ENCODE measurements around the gene KY.

The KY gene

DNA sequence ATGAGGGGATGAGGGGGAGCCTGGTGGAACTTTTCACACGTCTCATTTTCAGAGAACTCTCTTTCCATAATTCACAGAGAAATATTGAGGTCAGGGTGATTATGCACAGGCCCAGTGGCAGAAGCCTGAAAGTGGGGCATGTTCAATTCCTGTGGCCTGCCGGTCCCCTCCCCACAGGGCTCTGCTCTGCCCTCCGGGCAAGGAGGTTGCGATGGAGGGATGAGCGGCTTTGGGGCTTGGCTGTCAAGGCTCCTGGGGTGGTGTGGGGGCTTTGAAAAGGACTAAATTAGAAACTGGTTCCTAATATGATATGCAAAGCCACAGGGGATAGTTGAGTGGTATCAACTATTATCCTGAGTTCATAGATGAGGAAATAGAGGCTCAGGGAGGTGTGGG is 9.2 kb upstream of the KY start:
- Mint-ChIP-seq H3K9me3 (no peaks in the 10 kb centered on the region), H3K4me3 (no peak overlapping the region), H3K27ac (no peak overlapping the region), H3K4me1 (ENCODE audit: low read depth) (no peaks in the 10 kb centered on the region), H3K27me3 (ENCODE audit: low read depth) (no peaks in the 10 kb centered on the region), H3K36me3 (ENCODE audit: low read depth) (no peaks in the 10 kb centered on the region)
- DNase-seq (ENCODE audit: low spot score), result no peak

DNA sequence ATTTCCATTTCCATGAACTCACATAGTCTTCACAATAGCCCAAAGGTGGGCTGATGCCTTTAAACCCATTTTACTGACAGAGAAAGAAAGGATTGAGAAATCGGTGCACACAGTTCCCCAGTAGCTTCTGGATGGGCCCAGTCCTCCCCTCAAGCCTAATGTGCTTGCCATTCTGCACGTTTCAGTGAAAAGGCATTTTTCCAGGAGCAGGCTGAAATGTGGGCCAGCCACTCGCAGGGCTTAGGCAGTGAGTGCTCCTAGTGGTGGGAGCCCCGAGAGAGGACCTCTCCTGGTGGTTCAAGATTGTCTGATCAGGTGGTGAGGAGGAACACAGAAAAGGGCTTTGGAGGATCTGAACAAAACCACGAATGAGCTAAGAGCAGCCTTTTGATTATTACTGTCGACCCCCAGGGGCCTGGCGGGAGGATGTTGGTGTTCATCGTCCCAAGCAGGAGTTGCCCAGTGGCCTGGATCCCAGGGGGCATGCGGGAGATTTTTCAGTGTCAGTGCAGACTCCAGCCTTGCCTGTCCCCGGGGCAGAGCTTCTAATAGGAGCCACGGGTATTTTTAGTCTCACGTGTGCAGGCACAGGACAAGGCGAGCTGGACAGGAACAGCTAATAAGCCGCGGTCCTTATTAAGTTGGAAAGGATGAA is 8.7 kb upstream of the KY start:
- no peak overlapping the region for H3K27ac Mint-ChIP-seq
- no peak for DNase-seq (ENCODE audit: low spot score)
- no peaks in the 10 kb centered on the region for H3K4me1 Mint-ChIP-seq (ENCODE audit: low read depth)
- no peaks in the 10 kb centered on the region for H3K36me3 Mint-ChIP-seq (ENCODE audit: low read depth)
- no peaks in the 10 kb centered on the region for H3K27me3 Mint-ChIP-seq (ENCODE audit: low read depth)
- no peaks in the 10 kb centered on the region for H3K9me3 Mint-ChIP-seq
- H3K4me3 Mint-ChIP-seq, result no peak overlapping the region

DNA sequence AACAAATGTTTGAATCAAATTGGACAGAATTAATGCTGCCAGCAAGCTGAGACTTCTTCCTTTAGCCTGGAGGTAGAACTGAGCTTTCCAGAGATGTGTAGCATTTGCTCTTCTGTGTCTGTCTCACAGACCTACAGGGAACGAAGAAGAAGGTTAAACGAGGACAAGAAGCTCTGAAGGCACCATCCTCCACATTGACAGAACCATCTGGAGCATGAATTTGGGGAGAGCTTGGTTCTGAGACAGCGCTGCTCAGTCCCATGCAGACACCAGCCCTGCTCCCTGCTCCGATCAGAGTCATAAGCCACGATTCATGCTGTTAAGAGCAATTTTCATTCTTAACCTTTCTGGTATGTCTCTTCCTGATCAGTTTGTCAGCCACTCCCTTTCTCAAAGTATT is 7.7 kb upstream of the KY start:
- Mint-ChIP-seq H3K9me3 (no peaks in the 10 kb centered on the region), H3K27ac (no peak overlapping the region), H3K4me1 (ENCODE audit: low read depth) (no peaks in the 10 kb centered on the region), H3K4me3 (no peak overlapping the region), H3K27me3 (ENCODE audit: low read depth) (no peaks in the 10 kb centered on the region), H3K36me3 (ENCODE audit: low read depth) (no peaks in the 10 kb centered on the region)
- DNase-seq (ENCODE audit: low spot score), result no peak

DNA sequence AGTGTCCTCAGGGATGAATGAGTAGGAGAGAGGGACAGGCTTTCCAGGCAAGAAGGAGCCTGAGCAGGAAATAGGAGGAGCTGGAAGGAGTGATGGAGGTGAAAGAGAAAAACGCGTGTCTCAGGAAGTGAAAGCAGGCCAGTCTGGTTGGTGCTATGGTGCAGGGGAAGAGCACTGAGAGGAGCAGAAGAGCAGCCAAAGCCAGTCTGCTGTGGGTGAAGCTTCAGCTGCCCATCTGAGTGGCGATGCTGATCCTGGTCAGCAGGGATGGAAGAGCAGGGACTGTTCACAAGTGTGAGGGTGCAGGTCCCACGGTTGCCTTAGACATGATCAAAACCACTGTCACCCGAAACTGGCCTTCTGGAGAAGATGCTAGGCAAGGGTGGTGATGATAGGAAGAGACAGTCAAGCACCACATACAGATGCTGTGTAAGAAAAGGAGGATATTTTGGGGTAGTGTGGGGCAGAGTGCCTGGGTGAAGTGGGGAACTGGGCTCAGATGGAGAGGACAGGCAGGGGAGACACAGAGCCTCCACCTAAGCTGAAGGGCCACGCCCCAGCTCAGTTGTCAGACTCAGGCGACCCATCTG is 5.5 kb upstream of the KY start:
- DNase-seq (ENCODE audit: low spot score), result no peak
- Mint-ChIP-seq H3K4me1 (ENCODE audit: low read depth) (no peaks in the 10 kb centered on the region), H3K27ac (no peak overlapping the region)

DNA sequence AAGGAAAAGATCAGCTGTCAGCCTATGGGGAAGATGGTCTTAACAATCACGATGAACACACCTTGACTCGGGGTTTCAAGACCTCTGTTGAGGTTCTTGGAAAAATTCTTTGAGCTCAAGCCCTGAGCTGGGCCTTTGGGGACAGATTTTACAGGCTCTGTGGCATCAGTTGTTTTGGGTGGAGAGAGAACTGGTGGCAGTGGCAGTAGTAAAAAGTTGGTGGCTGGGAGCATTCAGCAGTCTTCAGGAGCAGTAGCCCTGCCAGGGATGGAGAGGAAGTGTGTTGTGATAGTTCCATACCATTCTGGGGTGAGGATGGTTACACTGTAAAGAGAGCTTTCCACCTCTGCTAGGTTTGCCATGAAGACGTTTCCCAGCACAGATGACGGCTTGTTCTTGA is 4.9 kb upstream of the KY start:
- Mint-ChIP-seq H3K36me3 (ENCODE audit: low read depth) (no peaks in the 10 kb centered on the region), H3K9me3 (no peaks in the 10 kb centered on the region), H3K4me1 (ENCODE audit: low read depth) (no peaks in the 10 kb centered on the region), H3K27ac (no peak overlapping the region), H3K27me3 (ENCODE audit: low read depth) (peaks cover 16% of the 10 kb centered on the region), H3K4me3 (no peak overlapping the region)
- DNase-seq (ENCODE audit: low spot score), result no peak

More for the DNA sequence above, 5.5 kb upstream of the KY start:
- Mint-ChIP-seq H3K36me3 (ENCODE audit: low read depth) (no peaks in the 10 kb centered on the region), H3K9me3 (no peaks in the 10 kb centered on the region), H3K27me3 (ENCODE audit: low read depth) (peaks cover 14% of the 10 kb centered on the region), H3K4me3 (no peak overlapping the region)

DNA sequence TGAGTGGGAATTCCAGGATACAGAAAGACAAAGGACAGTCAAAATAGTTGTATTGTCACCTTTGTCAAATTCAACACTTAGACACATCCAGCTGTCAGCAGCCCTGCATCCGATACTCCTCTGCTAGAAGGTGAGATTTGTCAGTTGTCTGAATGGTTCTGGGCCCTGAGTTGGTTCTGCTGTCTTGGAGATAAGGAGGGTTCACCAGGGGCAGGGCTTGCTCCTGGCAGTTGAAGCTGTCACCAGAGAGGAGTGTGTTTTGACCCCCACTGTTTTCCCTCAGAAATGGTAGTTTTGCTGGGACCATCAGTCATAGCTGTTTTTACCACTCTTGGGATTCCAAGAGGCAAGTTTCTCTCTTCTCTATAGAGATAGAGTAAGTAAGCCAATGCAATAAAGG is 3.2 kb upstream of the KY start:
- no peaks in the 10 kb centered on the region for H3K9me3 Mint-ChIP-seq

DNA sequence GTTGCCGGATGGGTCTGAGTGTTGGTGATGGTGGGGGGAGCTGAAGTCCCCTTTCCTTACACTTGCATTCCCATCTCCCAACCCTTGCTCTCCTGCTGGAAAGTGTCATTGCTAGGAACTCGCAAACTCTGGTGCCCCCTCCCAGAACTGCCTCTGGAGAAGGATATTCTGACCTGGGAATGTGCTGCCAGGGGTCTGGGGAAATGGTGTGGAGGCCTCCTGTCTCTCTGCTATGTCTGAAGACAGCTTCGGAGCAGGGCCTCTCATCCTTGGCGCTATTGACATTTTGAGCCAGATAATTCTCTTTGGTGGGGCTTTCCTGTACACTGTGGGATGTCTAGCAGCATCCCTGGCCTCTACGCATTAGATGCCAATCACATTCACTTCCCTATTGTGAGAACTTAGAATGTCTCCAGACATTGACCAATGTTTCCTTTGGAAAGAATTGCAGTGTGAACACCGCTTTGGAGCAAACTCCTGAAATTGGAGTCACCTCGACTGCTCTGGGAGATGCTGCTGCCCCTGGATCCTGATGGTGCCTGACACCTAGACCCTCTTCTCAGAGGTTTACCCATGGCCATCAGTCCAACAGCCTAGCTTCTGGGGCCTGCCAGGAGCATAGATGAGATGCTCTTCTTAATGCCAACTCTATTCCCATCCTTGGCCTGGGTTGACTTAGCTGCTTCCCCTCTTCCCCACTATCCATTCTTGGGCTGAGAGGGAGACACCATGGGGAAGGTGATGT is 2.2 kb upstream of the KY start:
- no peak for DNase-seq (ENCODE audit: low spot score)
- Mint-ChIP-seq H3K4me3 (no peak overlapping the region), H3K4me1 (ENCODE audit: low read depth) (no peaks in the 10 kb centered on the region), H3K36me3 (ENCODE audit: low read depth) (no peaks in the 10 kb centered on the region), H3K27me3 (ENCODE audit: low read depth) (peaks cover 24% of the 10 kb centered on the region), H3K9me3 (no peaks in the 10 kb centered on the region), H3K27ac (no peak overlapping the region)

More for the DNA sequence above, 3.2 kb upstream of the KY start:
- DNase-seq (ENCODE audit: low spot score), result no peak
- H3K27me3 Mint-ChIP-seq (ENCODE audit: low read depth), result peaks cover 22% of the 10 kb centered on the region
- H3K27ac Mint-ChIP-seq, result no peak overlapping the region
- H3K36me3 Mint-ChIP-seq (ENCODE audit: low read depth), result no peaks in the 10 kb centered on the region
- H3K4me3 Mint-ChIP-seq, result no peak overlapping the region
- no peaks in the 10 kb centered on the region for H3K4me1 Mint-ChIP-seq (ENCODE audit: low read depth)

DNA sequence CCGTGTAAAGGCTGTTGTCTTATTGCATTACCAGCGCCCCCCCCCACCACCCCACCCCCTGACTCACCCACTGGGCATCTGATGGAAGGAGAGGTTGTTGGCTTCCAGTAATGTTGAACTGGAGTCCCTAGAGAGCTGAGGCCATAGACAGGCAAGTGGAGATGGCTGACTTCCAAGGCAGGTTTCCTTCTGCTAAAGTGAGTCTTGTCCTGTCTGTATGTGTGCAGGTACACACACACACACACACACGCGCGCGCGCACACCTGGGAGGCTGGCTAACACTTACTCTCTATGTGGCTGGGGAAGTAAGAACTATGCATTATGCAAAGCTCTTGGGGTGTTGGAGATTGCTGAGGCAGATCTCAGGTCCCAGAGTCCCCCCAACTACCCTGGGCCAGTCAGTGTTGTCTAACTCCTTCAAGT is 1.6 kb upstream of the KY start:
- H3K4me3 Mint-ChIP-seq, result no peak overlapping the region
- DNase-seq (ENCODE audit: low spot score), result no peak
- peaks cover 24% of the 10 kb centered on the region for H3K27me3 Mint-ChIP-seq (ENCODE audit: low read depth)
- no peaks in the 10 kb centered on the region for H3K4me1 Mint-ChIP-seq (ENCODE audit: low read depth)
- H3K9me3 Mint-ChIP-seq, result no peaks in the 10 kb centered on the region
- H3K36me3 Mint-ChIP-seq (ENCODE audit: low read depth), result no peaks in the 10 kb centered on the region
- no peak overlapping the region for H3K27ac Mint-ChIP-seq

DNA sequence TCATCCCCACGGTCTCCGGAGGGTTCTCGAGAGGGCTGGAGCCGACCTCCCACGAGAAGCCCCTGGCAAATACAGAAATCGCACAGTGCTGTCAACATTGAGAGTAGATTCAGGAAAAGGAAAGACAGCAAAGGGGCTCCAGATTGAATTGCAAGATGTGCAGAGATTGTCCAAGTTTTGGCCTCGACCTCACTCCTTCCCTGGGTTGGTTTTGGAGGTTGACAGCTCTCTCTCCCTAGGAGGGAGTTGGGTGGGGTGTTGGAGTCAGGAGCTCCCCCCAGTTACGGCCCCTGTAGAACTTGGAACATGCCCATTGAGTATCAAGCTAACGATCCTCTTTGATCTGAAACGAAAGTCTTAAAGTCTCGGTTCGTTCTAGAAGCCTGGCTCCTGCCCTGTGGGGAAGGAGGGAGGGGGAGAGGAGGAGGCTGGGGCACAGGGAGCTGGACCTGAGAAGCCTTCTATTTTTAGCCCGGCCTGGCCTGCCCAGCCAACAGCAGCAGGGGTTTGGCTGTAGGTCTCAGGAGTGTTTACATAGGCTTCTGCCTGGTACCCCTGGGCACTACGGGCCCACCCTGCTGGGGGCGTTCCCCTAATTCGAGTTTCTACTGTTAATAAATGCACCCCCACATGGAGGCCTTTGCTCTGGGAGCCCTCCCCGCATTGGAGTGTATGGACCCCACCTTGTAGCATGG is 672 bp upstream of the KY start:
- H3K4me3 Mint-ChIP-seq, result no peak overlapping the region

DNA sequence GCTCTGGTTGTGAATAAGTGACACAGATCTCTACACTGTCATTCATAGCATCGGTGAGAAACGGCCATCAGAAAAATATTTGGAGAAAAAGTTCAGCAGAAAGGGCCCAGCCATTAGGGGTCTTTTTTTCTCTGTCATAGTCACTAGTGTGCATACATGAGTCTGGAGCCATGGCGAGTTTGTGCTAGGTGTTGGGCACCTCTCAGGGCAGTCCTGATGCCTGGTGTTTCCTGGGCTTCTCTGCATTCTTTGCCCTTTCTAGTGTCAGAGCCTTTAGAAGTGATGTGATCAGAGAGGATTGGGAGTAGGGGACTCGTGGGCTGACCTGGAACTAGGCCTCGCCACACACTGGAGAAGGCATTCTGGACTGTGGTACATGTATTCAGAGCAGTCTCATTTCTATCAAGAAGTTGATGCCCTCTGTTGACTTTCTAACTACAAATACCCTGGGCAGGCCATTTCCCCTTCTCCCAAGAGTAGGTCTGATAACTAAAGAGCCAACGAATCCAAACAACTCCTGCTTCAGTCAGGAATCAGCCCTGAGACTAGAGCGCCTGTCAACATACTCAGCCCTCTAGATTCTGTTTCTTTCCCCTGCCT is 1.6 kb downstream of the KY start:
- Mint-ChIP-seq H3K27me3 (ENCODE audit: low read depth) (peaks cover 24% of the 10 kb centered on the region), H3K4me1 (ENCODE audit: low read depth) (no peaks in the 10 kb centered on the region), H3K4me3 (no peak overlapping the region), H3K27ac (no peak overlapping the region), H3K36me3 (ENCODE audit: low read depth) (no peaks in the 10 kb centered on the region), H3K9me3 (no peaks in the 10 kb centered on the region)
- no peak for DNase-seq (ENCODE audit: low spot score)

More for the DNA sequence above, 672 bp upstream of the KY start:
- no peak for DNase-seq (ENCODE audit: low spot score)
- Mint-ChIP-seq H3K4me1 (ENCODE audit: low read depth) (no peaks in the 10 kb centered on the region), H3K27ac (no peak overlapping the region), H3K9me3 (no peaks in the 10 kb centered on the region), H3K36me3 (ENCODE audit: low read depth) (no peaks in the 10 kb centered on the region), H3K27me3 (ENCODE audit: low read depth) (peaks cover 24% of the 10 kb centered on the region)

DNA sequence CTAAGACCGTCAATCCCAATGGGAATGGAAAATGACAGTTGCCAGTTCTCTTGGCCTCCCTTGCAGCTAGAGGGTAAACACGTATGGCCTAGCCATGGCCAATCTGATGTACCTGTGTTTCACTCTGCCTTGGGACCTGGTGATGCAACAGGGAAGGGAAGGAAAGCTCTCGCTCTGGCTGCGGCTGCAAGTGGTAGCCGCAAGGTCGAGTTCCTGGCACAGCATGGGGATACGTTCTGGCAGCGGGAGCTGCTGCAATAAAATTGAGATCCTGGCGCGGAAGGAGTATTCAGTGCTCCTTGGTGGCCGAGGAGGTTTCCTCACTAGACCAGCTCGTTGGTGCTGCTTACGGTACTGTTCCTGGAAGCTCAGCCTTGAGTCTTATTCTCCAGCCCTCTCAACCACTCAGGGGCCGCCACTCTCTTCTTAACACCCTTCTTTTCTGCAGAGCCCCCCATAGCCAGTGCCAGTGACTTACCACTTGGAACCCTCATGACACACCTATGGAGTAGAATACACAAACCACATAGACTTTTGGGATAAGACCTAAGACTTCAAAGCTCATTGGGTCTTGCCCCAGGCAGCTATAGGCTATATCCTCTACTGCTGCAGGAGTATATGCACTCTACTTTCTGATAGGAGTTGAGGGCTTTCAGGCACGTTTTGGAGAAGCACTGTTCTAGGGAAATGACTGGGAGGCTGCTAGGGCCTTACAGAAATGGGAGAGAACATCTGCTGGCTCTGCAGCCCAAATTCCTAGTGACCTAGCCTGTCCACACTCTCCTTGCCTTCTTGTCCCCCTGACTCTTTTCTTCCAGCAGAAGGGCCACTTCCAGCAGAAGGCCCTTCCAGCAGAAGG is 2.7 kb downstream of the KY start:
- Mint-ChIP-seq H3K9me3 (no peaks in the 10 kb centered on the region), H3K4me1 (ENCODE audit: low read depth) (no peaks in the 10 kb centered on the region), H3K27me3 (ENCODE audit: low read depth) (peaks cover 24% of the 10 kb centered on the region), H3K36me3 (ENCODE audit: low read depth) (no peaks in the 10 kb centered on the region), H3K4me3 (no peak overlapping the region), H3K27ac (no peak overlapping the region)
- DNase-seq (ENCODE audit: low spot score), result no peak

DNA sequence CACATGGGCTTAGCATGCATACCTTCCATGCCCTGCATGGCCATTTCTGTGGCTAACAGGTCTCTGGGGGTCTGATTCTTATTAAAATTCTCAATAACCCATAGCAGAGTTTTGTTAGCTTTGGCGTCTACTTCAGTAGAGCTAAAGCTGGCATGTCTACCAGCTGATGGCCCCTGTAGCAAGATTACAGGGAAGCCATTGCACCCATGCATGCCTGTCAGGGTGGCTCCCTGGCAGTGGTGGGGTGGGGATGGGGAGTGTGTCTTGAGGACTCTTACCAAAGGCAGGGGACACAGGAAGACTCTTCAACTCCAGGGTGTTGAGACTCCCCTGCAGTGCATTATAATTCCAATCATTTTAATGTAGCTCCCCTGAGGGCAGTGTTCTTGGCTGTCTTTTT is 4.7 kb downstream of the KY start:
- Mint-ChIP-seq H3K27me3 (ENCODE audit: low read depth) (peaks cover 8% of the 10 kb centered on the region), H3K27ac (no peak overlapping the region), H3K36me3 (ENCODE audit: low read depth) (no peaks in the 10 kb centered on the region), H3K4me1 (ENCODE audit: low read depth) (no peaks in the 10 kb centered on the region), H3K4me3 (no peak overlapping the region), H3K9me3 (no peaks in the 10 kb centered on the region)
- no peak for DNase-seq (ENCODE audit: low spot score)

DNA sequence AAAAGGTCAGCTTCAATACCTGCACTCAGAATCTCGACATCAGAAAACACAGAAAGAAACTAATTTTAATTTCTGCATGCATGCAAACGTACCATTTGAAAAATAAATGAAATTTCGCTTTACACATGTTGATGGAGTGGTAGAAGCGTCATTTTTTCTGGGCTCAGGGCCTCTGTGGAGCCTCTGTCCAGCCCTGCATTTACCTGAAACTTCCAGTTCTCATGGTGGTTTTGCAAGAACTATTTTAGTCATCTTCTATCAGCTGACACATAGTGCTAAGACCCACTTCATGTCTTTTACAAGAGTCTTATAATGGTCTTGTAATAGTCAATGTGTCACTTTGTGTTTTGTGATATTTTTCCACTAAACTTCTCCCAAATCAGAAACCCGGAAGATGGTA is 5.3 kb downstream of the KY start:
- Mint-ChIP-seq H3K9me3 (no peaks in the 10 kb centered on the region), H3K36me3 (ENCODE audit: low read depth) (no peaks in the 10 kb centered on the region), H3K27me3 (ENCODE audit: low read depth) (peaks cover 8% of the 10 kb centered on the region), H3K4me3 (no peak overlapping the region), H3K27ac (no peak overlapping the region), H3K4me1 (ENCODE audit: low read depth) (no peaks in the 10 kb centered on the region)
- no peak for DNase-seq (ENCODE audit: low spot score)

Data from T-helper 2 cell treated with Interferon-gamma antibody and Interleukin-4, amounts not matched to agents 5 μg/mL and 100 μg/mL, for 36 hours (primary cell).